ENCODE measurements around the gene FAHD1. TPM values are rescaled to one million over a fixed set of nuclear protein-coding genes. Genes with fewer than 3 reads are reported as not detected.
"Not testable (repeated sequence)": the region's sequence is repeated elsewhere in the genome, so short reads cannot be mapped to it uniquely, and the experiment has no call there.

FAHD1 gene
- total RNA-seq, 2 donors from 2014 or later, result 6.1 to 7.9 TPM

- H3K9me3 ChIP-seq (ENCODE audit: control insufficient read depth, low read length, poor library complexity, severe bottlenecking), result no peaks in the 10 kb centered on the region
- DNase-seq (no peak), ATAC-seq (no peak)
- H3K27me3 Mint-ChIP-seq, result peaks cover 45% of the 10 kb centered on the region
- no peak overlapping the region for H3K4me3 Mint-ChIP-seq
- H3K27ac Mint-ChIP-seq, result peak overlapping the region; percentile 11
- peaks cover 17% of the 10 kb centered on the region for H3K4me1 Mint-ChIP-seq
- peaks cover 11% of the 10 kb centered on the region for H3K36me3 Mint-ChIP-seq (ENCODE audit: low read depth)
Observed at GRCh38 chr16:1858189-1858865, 31.3 kb downstream of the FAHD1 start.

GRCh38 chr16:1859650-1860049 lies 32.6 kb downstream of the FAHD1 start:
- peaks cover 43% of the 10 kb centered on the region for H3K27me3 Mint-ChIP-seq
- DNase-seq (no peak), ATAC-seq (no peak)
- no peak overlapping the region for H3K4me3 Mint-ChIP-seq
- H3K36me3 Mint-ChIP-seq (ENCODE audit: low read depth), result peaks cover 11% of the 10 kb centered on the region
- peak overlapping the region; percentile 14 for H3K27ac Mint-ChIP-seq
- peaks cover 17% of the 10 kb centered on the region for H3K4me1 Mint-ChIP-seq
- H3K9me3 ChIP-seq (ENCODE audit: control insufficient read depth, low read length, poor library complexity, severe bottlenecking), result no peaks in the 10 kb centered on the region

GRCh38 chr16:1861730-1862129 lies 34.7 kb downstream of the FAHD1 start:
- DNase-seq, result no peak
- no peak overlapping the region for H3K27ac Mint-ChIP-seq
- H3K36me3 Mint-ChIP-seq (ENCODE audit: low read depth), result peaks cover 11% of the 10 kb centered on the region
- peaks cover 5% of the 10 kb centered on the region for H3K4me1 Mint-ChIP-seq
- H3K9me3 ChIP-seq (ENCODE audit: control insufficient read depth, low read length, poor library complexity, severe bottlenecking), result no peaks in the 10 kb centered on the region
- ATAC-seq, result no peak
- no peak overlapping the region for H3K4me3 Mint-ChIP-seq
- H3K27me3 Mint-ChIP-seq, result peaks cover 46% of the 10 kb centered on the region

- Mint-ChIP-seq H3K27me3 (peaks cover 39% of the 10 kb centered on the region), H3K27ac (no peak overlapping the region), H3K4me3 (no peak overlapping the region)
Observed at GRCh38 chr16:1862394-1862793, 35.4 kb downstream of the FAHD1 start.

GRCh38 chr16:1863681-1864460 lies 36.9 kb downstream of the FAHD1 start:
- ATAC-seq (no peak), DNase-seq (no peak)
- peaks cover 24% of the 10 kb centered on the region for H3K27me3 Mint-ChIP-seq

More at GRCh38 chr16:1862394-1862793, 35.4 kb downstream of the FAHD1 start:
- Mint-ChIP-seq H3K36me3 (ENCODE audit: low read depth) (peaks cover 8% of the 10 kb centered on the region), H3K4me1 (peaks cover 5% of the 10 kb centered on the region)
- DNase-seq (no peak), ATAC-seq (no peak)
- H3K9me3 ChIP-seq (ENCODE audit: control insufficient read depth, low read length, poor library complexity, severe bottlenecking), result no peaks in the 10 kb centered on the region

GRCh38 chr16:1865902-1866690 lies 39.1 kb downstream of the FAHD1 start:
- H3K27ac Mint-ChIP-seq, result no peak overlapping the region
- no peaks in the 10 kb centered on the region for H3K4me1 Mint-ChIP-seq
- no peak overlapping the region for H3K4me3 Mint-ChIP-seq
- no peaks in the 10 kb centered on the region for H3K36me3 Mint-ChIP-seq (ENCODE audit: low read depth)
- DNase-seq, result no peak
- ATAC-seq, result no peak
- peaks cover 17% of the 10 kb centered on the region for H3K27me3 Mint-ChIP-seq
- H3K9me3 ChIP-seq (ENCODE audit: control insufficient read depth, low read length, poor library complexity, severe bottlenecking), result no peaks in the 10 kb centered on the region

More at GRCh38 chr16:1863681-1864460, 36.9 kb downstream of the FAHD1 start:
- Mint-ChIP-seq H3K4me3 (no peak overlapping the region), H3K4me1 (peaks cover 2% of the 10 kb centered on the region), H3K27ac (no peak overlapping the region), H3K36me3 (ENCODE audit: low read depth) (peaks cover 3% of the 10 kb centered on the region)
- H3K9me3 ChIP-seq (ENCODE audit: control insufficient read depth, low read length, poor library complexity, severe bottlenecking), result no peaks in the 10 kb centered on the region

GRCh38 chr16:1870365-1871082 lies 43.5 kb downstream of the FAHD1 start:
- Mint-ChIP-seq H3K27me3 (peaks cover 11% of the 10 kb centered on the region), H3K4me3 (peak overlapping the region; percentile 25), H3K27ac (no peak overlapping the region), H3K4me1 (no peaks in the 10 kb centered on the region), H3K36me3 (ENCODE audit: low read depth) (no peaks in the 10 kb centered on the region)
- ATAC-seq, result no peak
- H3K9me3 ChIP-seq (ENCODE audit: control insufficient read depth, low read length, poor library complexity, severe bottlenecking), result no peaks in the 10 kb centered on the region
- no peak for DNase-seq

- no peaks in the 10 kb centered on the region for H3K36me3 Mint-ChIP-seq (ENCODE audit: low read depth)
- no peaks in the 10 kb centered on the region for H3K9me3 ChIP-seq (ENCODE audit: control insufficient read depth, low read length, poor library complexity, severe bottlenecking)
- H3K27me3 Mint-ChIP-seq, result peaks cover 15% of the 10 kb centered on the region
- DNase-seq, result peak in 2 of 3 donors; percentile 13 to 29
- ATAC-seq, result peak; percentile 62
- H3K4me1 Mint-ChIP-seq, result no peaks in the 10 kb centered on the region
- H3K4me3 Mint-ChIP-seq, result peak within 1 kb of the TSS; percentile 25
- H3K27ac Mint-ChIP-seq, result no peak within 1 kb of the TSS
Observed at GRCh38 chr16:1871974-1872635, 45.1 kb downstream of the FAHD1 start, which contains the start of gene MEIOB. TSS of gene MEIOB (minus strand) at chr16:1872164. CDS start at chr16:1868175, 3,989 bp downstream.

GRCh38 chr16:1874854-1875253 lies 47.8 kb downstream of the FAHD1 start:
- H3K27ac Mint-ChIP-seq, result no peak overlapping the region
- peaks cover 32% of the 10 kb centered on the region for H3K27me3 Mint-ChIP-seq
- DNase-seq (no peak), ATAC-seq (no peak)
- H3K4me1 Mint-ChIP-seq, result no peaks in the 10 kb centered on the region
- H3K9me3 ChIP-seq (ENCODE audit: control insufficient read depth, low read length, poor library complexity, severe bottlenecking), result no peaks in the 10 kb centered on the region
- peaks cover 2% of the 10 kb centered on the region for H3K36me3 Mint-ChIP-seq (ENCODE audit: low read depth)
- no peak overlapping the region for H3K4me3 Mint-ChIP-seq

GRCh38 chr16:1876066-1876465 lies 49.1 kb downstream of the FAHD1 start:
- H3K9me3 ChIP-seq (ENCODE audit: control insufficient read depth, low read length, poor library complexity, severe bottlenecking); H3K4me3 Mint-ChIP-seq; ATAC-seq; H3K36me3 Mint-ChIP-seq (ENCODE audit: low read depth); H3K27ac Mint-ChIP-seq; H3K4me1 Mint-ChIP-seq; DNase-seq: not testable (repeated sequence)
- peaks cover 22% of the 10 kb centered on the region for H3K27me3 Mint-ChIP-seq

- H3K4me3 Mint-ChIP-seq, result no peak overlapping the region
- ATAC-seq, result no peak
- no peaks in the 10 kb centered on the region for H3K9me3 ChIP-seq (ENCODE audit: control insufficient read depth, low read length, poor library complexity, severe bottlenecking)
- H3K27me3 Mint-ChIP-seq, result peaks cover 22% of the 10 kb centered on the region
- no peaks in the 10 kb centered on the region for H3K4me1 Mint-ChIP-seq
- no peak overlapping the region for H3K27ac Mint-ChIP-seq
- H3K36me3 Mint-ChIP-seq (ENCODE audit: low read depth), result peaks cover 2% of the 10 kb centered on the region
- no peak for DNase-seq
Observed at GRCh38 chr16:1876468-1876867, 49.5 kb downstream of the FAHD1 start.

GRCh38 chr16:1877089-1877488 lies 50.1 kb downstream of the FAHD1 start:
- H3K9me3 ChIP-seq (ENCODE audit: control insufficient read depth, low read length, poor library complexity, severe bottlenecking), result no peaks in the 10 kb centered on the region
- H3K4me1 Mint-ChIP-seq, result no peaks in the 10 kb centered on the region
- peaks cover 2% of the 10 kb centered on the region for H3K36me3 Mint-ChIP-seq (ENCODE audit: low read depth)
- ATAC-seq, result no peak
- no peak overlapping the region for H3K4me3 Mint-ChIP-seq
- H3K27me3 Mint-ChIP-seq, result peaks cover 22% of the 10 kb centered on the region
- no peak overlapping the region for H3K27ac Mint-ChIP-seq
- DNase-seq, result no peak
